Measurements from ENCODE around the gene OGDH.
A peak's percentile ranks its signal among the peaks of the same experiment; 100 is the strongest.
"Not testable (repeated sequence)": the region's sequence is repeated elsewhere in the genome, so short reads cannot be mapped to it uniquely, and the experiment has no call there.

OGDH gene

GRCh38 chr7:44606341-44607140 is at the start of gene OGDH:
Gene OGDH (plus strand): TSS chr7:44606627. CDS start chr7:44624344, 17,717 bp downstream.
- peak; percentile 99 for DNase-seq

GRCh38 chr7:44557485-44557884 is 48.9 kb upstream of the OGDH start:
- DNase-seq = no peak

- DNase-seq = no peak
Measured at GRCh38 chr7:44559485-44559884, 46.9 kb upstream of the OGDH start.

GRCh38 chr7:44561481-44561880 is 44.9 kb upstream of the OGDH start:
- DNase-seq = no peak

- no peak for DNase-seq
Measured at GRCh38 chr7:44561962-44562621, 44.3 kb upstream of the OGDH start.

- DNase-seq = not testable (repeated sequence)
Measured at GRCh38 chr7:44562622-44562962, 43.8 kb upstream of the OGDH start.

- no peak for DNase-seq
Measured at GRCh38 chr7:44563171-44563679, 43.2 kb upstream of the OGDH start.

GRCh38 chr7:44564606-44565005 is 41.8 kb upstream of the OGDH start:
- DNase-seq = no peak

- DNase-seq = peak; percentile 52
Measured at GRCh38 chr7:44565097-44565794, 41.2 kb upstream of the OGDH start.

- DNase-seq = no peak
Measured at GRCh38 chr7:44565795-44566559, 40.5 kb upstream of the OGDH start.

GRCh38 chr7:44566680-44567079 is 39.7 kb upstream of the OGDH start:
- no peak for DNase-seq

GRCh38 chr7:44567884-44568283 is 38.5 kb upstream of the OGDH start:
- DNase-seq = no peak

GRCh38 chr7:44568771-44569560 is 37.5 kb upstream of the OGDH start:
- no peak for DNase-seq

- DNase-seq = no peak
Measured at GRCh38 chr7:44569959-44570358, 36.5 kb upstream of the OGDH start.

GRCh38 chr7:44572771-44573170 is 33.7 kb upstream of the OGDH start:
- no peak for DNase-seq

- peak; percentile 97 for DNase-seq
Measured at GRCh38 chr7:44573464-44574286, 32.8 kb upstream of the OGDH start, which contains the start of gene DDX56. Gene DDX56 (minus strand): TSS chr7:44573908. CDS start chr7:44573895, 13 bp downstream.

GRCh38 chr7:44574287-44574872 is 32.0 kb upstream of the OGDH start:
- DNase-seq = no peak

GRCh38 chr7:44575054-44575453 is 31.4 kb upstream of the OGDH start:
- no peak for DNase-seq

GRCh38 chr7:44576228-44576627 is 30.2 kb upstream of the OGDH start:
- DNase-seq = no peak
